AG09319 (cell line): ENCODE measurements around the gene PEX7.

Experiments
- DNase-seq: peaks from one replicate; pipeline ENCODE4 v3.0.0-alpha.2; 2010; ENCODE audit warnings: low read depth; ENCODE audit errors: extremely low read depth
- TF ChIP-seq, protein P1 (sequence below): IDR thresholded peaks from 2 replicates; pipeline ENCODE4 v1.5.1; 2011; ENCODE audit warnings: low read depth, mild to moderate bottlenecking, inconsistent platforms, low read length, moderate library complexity

The PEX7 gene

GRCh38 chr6:136920216-136920615, 97.8 kb downstream of the PEX7 start:
- DNase-seq: no peak
- TF ChIP-seq, protein P1, sequence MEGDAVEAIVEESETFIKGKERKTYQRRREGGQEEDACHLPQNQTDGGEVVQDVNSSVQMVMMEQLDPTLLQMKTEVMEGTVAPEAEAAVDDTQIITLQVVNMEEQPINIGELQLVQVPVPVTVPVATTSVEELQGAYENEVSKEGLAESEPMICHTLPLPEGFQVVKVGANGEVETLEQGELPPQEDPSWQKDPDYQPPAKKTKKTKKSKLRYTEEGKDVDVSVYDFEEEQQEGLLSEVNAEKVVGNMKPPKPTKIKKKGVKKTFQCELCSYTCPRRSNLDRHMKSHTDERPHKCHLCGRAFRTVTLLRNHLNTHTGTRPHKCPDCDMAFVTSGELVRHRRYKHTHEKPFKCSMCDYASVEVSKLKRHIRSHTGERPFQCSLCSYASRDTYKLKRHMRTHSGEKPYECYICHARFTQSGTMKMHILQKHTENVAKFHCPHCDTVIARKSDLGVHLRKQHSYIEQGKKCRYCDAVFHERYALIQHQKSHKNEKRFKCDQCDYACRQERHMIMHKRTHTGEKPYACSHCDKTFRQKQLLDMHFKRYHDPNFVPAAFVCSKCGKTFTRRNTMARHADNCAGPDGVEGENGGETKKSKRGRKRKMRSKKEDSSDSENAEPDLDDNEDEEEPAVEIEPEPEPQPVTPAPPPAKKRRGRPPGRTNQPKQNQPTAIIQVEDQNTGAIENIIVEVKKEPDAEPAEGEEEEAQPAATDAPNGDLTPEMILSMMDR: no peak

DNA sequence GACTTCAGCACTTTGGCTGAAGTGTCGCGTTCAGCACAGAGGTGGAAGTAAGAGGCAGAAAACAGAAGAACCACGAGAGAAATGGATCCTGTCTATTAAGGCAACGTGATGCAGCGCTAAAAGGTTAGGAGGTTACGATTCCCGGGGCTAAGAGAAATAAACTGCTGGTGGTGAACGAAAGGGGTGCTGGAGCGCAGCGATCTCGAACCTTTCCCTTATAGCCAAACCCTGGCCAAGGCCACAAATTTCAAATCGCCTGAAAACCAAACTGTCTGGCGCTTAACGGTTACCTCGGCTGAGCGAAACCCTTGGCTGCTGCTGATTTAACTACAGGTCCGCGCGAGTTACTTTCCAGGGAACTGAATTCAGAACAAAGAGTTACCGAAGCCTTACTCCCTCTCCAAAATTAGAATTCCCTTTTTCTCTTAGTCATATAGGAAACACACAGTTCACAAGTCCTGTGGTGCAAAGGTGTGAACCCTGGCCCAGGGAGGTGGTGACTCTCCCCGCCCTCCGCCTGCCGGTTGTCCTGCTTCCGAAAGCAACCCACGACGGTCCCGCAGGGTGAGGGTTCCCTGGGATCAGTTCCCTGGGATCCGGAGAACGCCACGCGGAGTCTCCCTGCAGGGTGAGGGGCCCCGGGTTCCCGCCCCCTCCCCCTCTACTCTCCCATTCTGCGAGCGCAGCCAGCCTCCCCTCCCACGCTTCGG, 98.4 kb downstream of the PEX7 start:
- DNase-seq: no peak

GRCh38 chr6:136921381-136921935, 99.1 kb downstream of the PEX7 start:
- TF ChIP-seq, protein P1: no peak
- no peak for DNase-seq

More for the DNA sequence above, 98.4 kb downstream of the PEX7 start:
- TF ChIP-seq, protein P1: no peak

DNA sequence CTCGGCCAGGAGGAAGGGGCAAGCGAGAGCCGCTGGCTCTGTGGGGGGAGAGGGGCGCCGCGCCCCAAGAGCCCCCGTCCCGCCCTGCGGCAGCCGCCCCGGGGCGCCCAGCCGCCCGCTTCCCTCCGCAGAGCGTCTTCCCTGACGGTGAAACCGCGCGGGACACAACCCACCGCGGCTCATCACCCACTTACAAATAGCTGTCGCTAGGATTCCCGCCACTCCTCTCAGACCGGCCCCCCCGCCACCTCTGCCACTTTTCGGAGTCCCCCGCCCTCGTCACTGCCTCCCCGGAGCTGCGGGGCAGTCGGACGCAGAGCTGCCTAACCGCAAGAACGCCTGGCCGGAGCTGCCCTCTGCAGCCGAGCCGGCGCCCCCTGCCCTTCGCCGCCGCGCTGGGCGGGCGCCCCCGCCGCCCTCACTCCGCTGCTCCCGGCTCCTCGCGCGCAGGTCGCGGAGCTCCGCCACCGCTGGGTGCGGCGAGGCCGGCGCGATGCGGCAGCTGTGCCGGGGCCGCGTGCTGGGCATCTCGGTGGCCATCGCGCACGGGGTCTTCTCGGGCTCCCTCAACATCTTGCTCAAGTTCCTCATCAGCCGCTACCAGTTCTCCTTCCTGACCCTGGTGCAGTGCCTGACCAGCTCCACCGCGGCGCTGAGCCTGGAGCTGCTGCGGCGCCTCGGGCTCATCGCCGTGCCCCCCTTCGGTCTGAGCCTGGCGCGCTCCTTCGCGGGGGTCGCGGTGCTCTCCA, 99.7 kb downstream of the PEX7 start, which contains the start of gene SLC35D3:
Gene SLC35D3, plus strand, starts transcription at position 366 of the 749 bp plus-strand sequence. Its CDS starts 128 bp downstream, at position 494.
- TF ChIP-seq, protein P1: no peak
- DNase-seq: no peak

DNA sequence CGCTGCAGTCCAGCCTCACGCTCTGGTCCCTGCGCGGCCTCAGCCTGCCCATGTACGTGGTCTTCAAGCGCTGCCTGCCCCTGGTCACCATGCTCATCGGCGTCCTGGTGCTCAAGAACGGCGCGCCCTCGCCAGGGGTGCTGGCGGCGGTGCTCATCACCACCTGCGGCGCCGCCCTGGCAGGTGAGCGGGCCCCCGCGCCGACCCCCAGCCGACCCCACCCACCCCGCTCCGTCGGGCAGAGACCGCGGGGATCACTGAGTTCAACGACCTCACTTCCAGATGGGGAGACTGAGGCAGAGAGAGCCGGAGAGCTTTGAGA, 100.3 kb downstream of the PEX7 start:
- TF ChIP-seq, protein P1: no peak
- DNase-seq: no peak

DNA sequence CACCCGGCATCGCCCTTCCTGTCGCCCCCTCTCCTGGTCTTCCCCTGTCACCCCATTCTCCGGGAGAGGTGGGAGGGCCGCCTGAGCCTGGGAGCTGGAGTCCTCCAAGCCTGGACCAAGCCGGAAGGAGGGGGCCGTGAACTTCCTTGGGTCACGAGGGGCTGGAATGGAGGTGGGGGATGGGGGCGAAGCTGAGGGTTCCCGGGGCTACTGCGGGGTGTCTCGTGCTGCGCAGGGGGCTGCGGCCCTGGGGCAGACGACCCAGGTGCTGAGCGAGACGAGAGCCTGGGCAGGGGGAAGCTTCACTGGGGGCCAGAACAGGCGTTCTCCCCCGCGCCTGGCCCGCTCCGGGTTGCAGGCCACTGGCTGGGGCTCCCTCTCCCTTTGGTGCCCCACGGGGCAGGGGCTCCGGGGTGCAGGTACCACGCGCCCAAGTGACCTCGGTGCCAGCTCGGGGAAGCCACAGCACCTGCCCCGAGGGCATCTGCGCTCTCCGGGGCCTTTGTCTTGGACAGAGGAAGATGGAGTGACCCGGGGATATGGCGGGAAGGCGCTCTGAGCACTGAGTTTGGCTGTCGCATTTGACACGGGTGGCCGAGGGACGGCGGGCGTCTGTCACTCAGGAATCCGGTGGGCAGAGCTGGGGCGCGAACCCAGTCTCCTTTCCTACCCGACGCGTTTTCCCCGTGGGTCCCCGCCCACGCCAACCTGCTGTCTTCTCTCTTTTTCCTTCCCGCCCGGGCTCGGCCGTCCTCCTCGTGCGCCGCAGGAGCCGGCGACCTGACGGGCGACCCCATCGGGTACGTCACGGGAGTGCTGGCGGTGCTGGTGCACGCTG, 100.9 kb downstream of the PEX7 start:
- TF ChIP-seq, protein P1: no peak
- no peak for DNase-seq
